K562 (cell line): ENCODE measurements around the gene FAM120AOS. TPM values are rescaled to one million over a fixed set of nuclear protein-coding genes. Genes with fewer than 3 reads are reported as not detected.

Experiments
- ATAC-seq: fragments of 200-7000 bp; cut with Tn5 transposase; 3 replicates; pipeline ENCODE4 v1.9.1; 2020; ENCODE audit warnings: moderate library complexity
- BruUV-seq: library from RNA; stranded (reverse); fragments of 400-500 nt; replicated peaks from 2 replicates; lab custom pipeline; 2021; lab: Mats Ljungman, UMichigan
- CTCF ChIA-PET: fragments of 300-600 bp; formaldehyde crosslinking; extraction: SDS; loops from one replicate; lab custom pipeline; 2021; ENCODE audit warnings: low intra/inter-chr PET ratio; lab: Yijun Ruan, JAX
- POLR2A ChIA-PET: fragments of 300-600, 350-650 bp; sonication (Branson Sonifier 250); formaldehyde crosslinking; extraction: SDS; loops from one replicate; lab custom pipeline; 2021; ENCODE audit warnings: antibody characterized with exemption, inconsistent platforms; lab: Yijun Ruan, JAX
- DNase-seq, 4 experiments: peaks; one replicate each; pipeline versions ENCODE4 v3.0.0 to v3.0.0-alpha.2; 2011 to 2018; ENCODE audit warnings: low spot score in 3 of 4, mixed read lengths in 3 of 4; ENCODE audit errors: extremely low read depth in 1 of 4
- FAIRE-seq: peaks from 2 replicates; lab custom pipeline; 2011; peaks lifted over from hg19 to GRCh38; lab: Jason Lieb, UNC
- H2AFZ ChIP-seq: 2 replicates; pipeline ENCODE4 v1.6.0; 2011; ENCODE audit warnings: low read depth, low read length, control low read depth, inconsistent platforms
- H3K27ac ChIP-seq: fragments of 200-600 bp; 3 replicates; pipeline ENCODE4 v1.8.0; 2011; ENCODE audit warnings: low read depth, mild to moderate bottlenecking, control low read depth, inconsistent platforms, low read length, moderate library complexity, mixed read lengths; ENCODE audit errors: extremely low read depth
- H3K27me3 ChIP-seq, 2 experiments: fragments of 300-600 bp in 1 of 2; 2 replicates in 1 of 2; 3 replicates in 1 of 2; pipeline versions ENCODE4 v1.6.0 to v1.8.0; 2011; ENCODE audit warnings: inconsistent platforms in 2 of 2, low read length in 2 of 2, mild to moderate bottlenecking in 1 of 2, mixed read lengths in 1 of 2, moderate library complexity in 1 of 2; ENCODE audit not compliant: control insufficient read depth in 2 of 2, insufficient read depth in 2 of 2
- H3K36me3 ChIP-seq: fragments of 300-600 bp; 3 replicates; pipeline ENCODE4 v1.8.0; 2011; ENCODE audit warnings: mild to moderate bottlenecking, low read length, inconsistent platforms; ENCODE audit not compliant: control insufficient read depth, insufficient read depth
- H3K4me1 ChIP-seq, 2 experiments: fragments of 200-600 bp in 1 of 2; replicated peaks in 1 of 2; 2 replicates in 1 of 2; 3 replicates in 1 of 2; pipeline versions ENCODE4 v1.5.1 to v1.8.0; 2011; ENCODE audit warnings: inconsistent platforms in 2 of 2, low read length in 2 of 2, mild to moderate bottlenecking in 1 of 2, mixed read lengths in 1 of 2, moderate library complexity in 1 of 2; ENCODE audit not compliant: control insufficient read depth in 2 of 2, insufficient read depth in 2 of 2
- H3K4me2 ChIP-seq: 2 replicates; pipeline ENCODE4 v1.6.1; 2011; ENCODE audit warnings: low read length, control low read depth, inconsistent platforms, mixed read lengths; ENCODE audit not compliant: insufficient read depth
- H3K4me3 ChIP-seq: fragments of 200-600 bp; sonication (generic), shearing (Covaris generic); 2 replicates; pipeline ENCODE4 v1.5.1; 2016; ENCODE audit warnings: control low read depth, inconsistent platforms
- H3K79me2 ChIP-seq: fragments of 200-600 bp; 3 replicates; pipeline ENCODE4 v1.8.0; 2011; ENCODE audit warnings: low read length, inconsistent platforms; ENCODE audit not compliant: control insufficient read depth, insufficient read depth
- H3K9ac ChIP-seq, 2 experiments: 2 replicates each; pipeline versions ENCODE4 v1.6.0 to v1.6.1; 2011; ENCODE audit warnings: low read depth in 2 of 2, low read length in 2 of 2, control low read depth in 1 of 2, inconsistent platforms in 1 of 2, mild to moderate bottlenecking in 1 of 2, mixed read lengths in 1 of 2; ENCODE audit not compliant: insufficient read depth in 1 of 2
- H3K9me1 ChIP-seq: one replicate; pipeline ENCODE4 v1.6.0; 2011; ENCODE audit warnings: inconsistent platforms, mild to moderate bottlenecking, low read length, moderate library complexity; ENCODE audit not compliant: control insufficient read depth, insufficient read depth
- H3K9me3 ChIP-seq: replicated peaks from 2 replicates; pipeline ENCODE4 v1.5.1; 2011; ENCODE audit warnings: low read depth, low read length, inconsistent platforms; ENCODE audit not compliant: control insufficient read depth, insufficient read depth
- H4K20me1 ChIP-seq: replicated peaks from 2 replicates; pipeline ENCODE4 v1.6.1; 2011; ENCODE audit warnings: low read length, inconsistent platforms, mixed read lengths; ENCODE audit not compliant: control insufficient read depth, insufficient read depth
- CCAR2 ChIP-seq: fragments of 200-400 bp; formaldehyde crosslinking; IDR thresholded peaks from 2 replicates; pipeline ENCODE4 v1.6.1; 2017; ENCODE audit warnings: mild to moderate bottlenecking, low read depth, low read length
- ETV6 ChIP-seq, 3 experiments: fragments of 150-350 bp in 1 of 3; sonication (generic) in 1 of 3; formaldehyde crosslinking in 1 of 3; IDR thresholded peaks; 2 replicates each; pipeline versions ENCODE4 v1.6.1 to v1.8.0; 2014 to 2022; ENCODE audit warnings: borderline replicate concordance in 2 of 3, low read depth in 2 of 3, antibody characterized with exemption in 1 of 3, low read length in 1 of 3, mild to moderate bottlenecking in 1 of 3, missing genetic modification reagents in 1 of 3
- HOMEZ ChIP-seq: fragments of 250-450 bp; sonication (Bioruptor Pico); IDR thresholded peaks from 2 replicates; pipeline ENCODE4 v1.4.0; 2020; ENCODE audit warnings: mild to moderate bottlenecking, moderate library complexity
- NFE2L1 ChIP-seq: fragments of 450-650 bp; IDR thresholded peaks from 2 replicates; pipeline ENCODE4 v1.6.1; 2016; ENCODE audit warnings: missing genetic modification characterization, low read depth, mild to moderate bottlenecking, missing compliant biosample characterization, moderate library complexity, borderline replicate concordance
- NFIX ChIP-seq: fragments of 250-450 bp; sonication (Bioruptor Pico); IDR thresholded peaks from 2 replicates; pipeline ENCODE4 v1.4.0; 2020; ENCODE audit warnings: low read depth, mild to moderate bottlenecking, moderate library complexity
- NR2F6 ChIP-seq: fragments of 450-650 bp; formaldehyde crosslinking; IDR thresholded peaks from 2 replicates; pipeline ENCODE4 v1.4.0; 2020; ENCODE audit warnings: mild to moderate bottlenecking
- PHTF2 ChIP-seq: fragments of 250-450 bp; sonication (Bioruptor Pico); IDR thresholded peaks from 2 replicates; pipeline ENCODE4 v1.5.0; 2021; ENCODE audit warnings: mild to moderate bottlenecking
- TAL1 ChIP-seq: fragments of 450-650 bp; IDR thresholded peaks from 2 replicates; pipeline ENCODE4 v1.6.1; 2016; ENCODE audit warnings: mild to moderate bottlenecking
- ZFP1 ChIP-seq: fragments of 450-650 bp; formaldehyde crosslinking; IDR thresholded peaks from 2 replicates; pipeline ENCODE4 v1.4.0; 2020; ENCODE audit warnings: mild to moderate bottlenecking, mixed read lengths
- ZHX1 ChIP-seq: fragments of 150-350 bp; conservative IDR thresholded peaks from 2 replicates; pipeline ENCODE4 v1.6.1; 2014; ENCODE audit warnings: low read length
- ZMIZ1 ChIP-seq, 2 experiments: fragments of 150-350 bp in 1 of 2; IDR thresholded peaks; 2 replicates each; pipeline ENCODE4 v1.6.1; 2012 to 2016; ENCODE audit warnings: low read depth in 2 of 2, low read length in 2 of 2, mild to moderate bottlenecking in 1 of 2, moderate library complexity in 1 of 2
- ZNF124 ChIP-seq: sonication (generic); formaldehyde crosslinking; IDR thresholded peaks from 2 replicates; pipeline ENCODE4 v1.8.1; 2022; ENCODE audit warnings: missing genetic modification reagents
- ZNF347 ChIP-seq: fragments of 450-650 bp; formaldehyde crosslinking; IDR thresholded peaks from 2 replicates; pipeline ENCODE4 v1.4.0; 2020; ENCODE audit warnings: low read depth, mild to moderate bottlenecking, moderate library complexity
- WGBS: fragments of 100-300 bp; shearing (Covaris generic); methylation state at CpG from one replicate; pipeline ENCODE4 v1.1.6; 2016; ENCODE audit warnings: low coverage, mixed read lengths; ENCODE audit not compliant: insufficient coverage; ENCODE audit errors: missing lambda C conversion rate; 5-methylcytosine and 5-hydroxymethylcytosine counted together
- in situ Hi-C: fragments of 300-500 bp; cut with MboI; formaldehyde crosslinking; loops from 4 replicates; pipeline ENCODE4 v1.15.0; 2018; ENCODE audit warnings: inconsistent platforms, mixed read lengths
- intact Hi-C: fragments of 100-400 bp; cut with micrococcal nuclease; formaldehyde crosslinking; loops from 2 replicates; pipeline ENCODE4 v1.14.2; 2022
- polyA plus RNA-seq, 8 experiments: library from polyadenylated mRNA; depleted of rRNA in 4 of 8; stranded (reverse) in 5 of 8; unstranded in 3 of 8; fragments of >200 nt; fragmentation: Nextera tagmentation in 2 of 8; fragmentation: Illumina TruSeq in 1 of 8; extraction: Ambion mirVana in 2 of 8; extraction: Trizol in 1 of 8; gene quantifications; 2 replicates each; pipeline versions ENCODE4 v1.2.1 to v1.2.3, GENCODE V29; 2011 to 2014; ENCODE audit warnings: inconsistent platforms in 1 of 8, missing spikeins in 1 of 8
- total RNA-seq, 7 experiments: library from RNA; depleted of rRNA in 6 of 7; stranded (reverse); fragments of >200 nt in 6 of 7; fragmentation: Illumina TruSeq in 2 of 7; extraction: Trizol in 2 of 7; gene quantifications; 2 replicates each; pipeline versions ENCODE4 v1.2.1 to v1.2.3, GENCODE V29; 2011 to 2021; ENCODE audit warnings: low replicate concordance in 1 of 7
- TF ChIP-seq, protein P1 (sequence below): sonication (generic); formaldehyde crosslinking; IDR thresholded peaks from 2 replicates; pipeline ENCODE4 v1.8.0; 2022; ENCODE audit warnings: missing genetic modification reagents, mild to moderate bottlenecking, moderate library complexity, borderline replicate concordance

FAM120AOS gene
- total and polyA plus RNA-seq, 9 of the 15 experiments (the other 6 are each of a cell fraction or from before 2014, with no cell fraction given), result 18.8 to 53.4 (median 41.4) TPM

DNA sequence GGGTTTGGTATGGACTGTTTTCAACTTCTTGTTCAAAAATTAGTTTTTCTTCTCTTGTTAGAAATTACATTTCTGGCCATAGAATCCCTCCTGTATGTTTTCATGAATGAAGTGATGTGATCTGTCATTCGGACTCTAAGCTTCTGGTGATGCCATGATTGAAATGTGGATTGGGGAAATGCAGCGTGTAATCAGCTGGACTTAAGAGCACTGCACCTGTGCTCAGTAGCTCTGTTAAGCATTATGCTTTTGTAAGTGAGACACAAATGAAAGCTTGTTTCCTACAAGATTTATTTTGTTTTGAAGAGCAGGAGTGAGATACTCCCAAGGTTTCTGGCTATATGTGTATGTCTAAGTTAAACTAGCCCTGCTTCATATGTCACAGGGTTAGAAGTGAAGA lies 24.0 kb upstream of the FAM120AOS start:
- in situ Hi-C loops, result no loop called here
- intact Hi-C loops, result no loop called here
- BruUV-seq, result no TSS peak
- FAIRE-seq (peak; percentile 57), ATAC-seq (no peak), DNase-seq (no peak)
- H3K4me1 ChIP-seq, result no peaks in the 10 kb centered on the region; a peak in 1 of 5 replicates
- H3K79me2 ChIP-seq, result peaks cover 81% of the 10 kb centered on the region
- no peak overlapping the region for H3K27ac ChIP-seq
- H3K9me3 ChIP-seq, result no peaks in the 10 kb centered on the region
- H3K36me3 ChIP-seq, result peaks cover 76% of the 10 kb centered on the region
- ChIA-PET POLR2A (interaction anchor here (0.8 kb wide), 1 partner anchor 24 kb away, joined by 4 read pairs; the partner anchor contains the start of gene FAM120AOS), CTCF (no interaction called here)
- no peak overlapping the region for H3K4me2 ChIP-seq
- no peaks in the 10 kb centered on the region for H3K27me3 ChIP-seq
- no peak overlapping the region for H3K4me3 ChIP-seq
- no peak overlapping the region for H3K9ac ChIP-seq
- no peaks in the 10 kb centered on the region for H3K9me1 ChIP-seq
- H4K20me1 ChIP-seq, result no peaks in the 10 kb centered on the region
- 90% methylated on average over 2 of the region's 2 CpGs for WGBS
- H2AFZ ChIP-seq, result no peak overlapping the region
- TF ChIP-seq PHTF2 (CRISPR knock-in tag) (no peak), NFE2L1 (tag) (no peak), ZFP1 (CRISPR knock-in tag) (no peak), HOMEZ (CRISPR knock-in tag) (no peak), NFIX (CRISPR knock-in tag) (no peak), ZNF347 (CRISPR knock-in tag) (no peak), ETV6 (IDR thresholded peaks at IDR 0.05; ENCODE audit: borderline replicate concordance in 1 of 2, low read depth in 2 of 2, low read length in 1 of 2) (no peak), ETV6 (CRISPR knock-in tag; IDR thresholded peaks at IDR 0.05; ENCODE audit: borderline replicate concordance) (no peak), NR2F6 (CRISPR knock-in tag) (no peak), ZMIZ1 (IDR thresholded peaks at IDR 0.05; ENCODE audit: low read depth in 2 of 2, low read length in 2 of 2) (no peak), ZNF124 (CRISPR knock-in tag) (no peak), TAL1 (no peak), CCAR2 (no peak), ZHX1 (no peak)
- TF ChIP-seq, protein P1, sequence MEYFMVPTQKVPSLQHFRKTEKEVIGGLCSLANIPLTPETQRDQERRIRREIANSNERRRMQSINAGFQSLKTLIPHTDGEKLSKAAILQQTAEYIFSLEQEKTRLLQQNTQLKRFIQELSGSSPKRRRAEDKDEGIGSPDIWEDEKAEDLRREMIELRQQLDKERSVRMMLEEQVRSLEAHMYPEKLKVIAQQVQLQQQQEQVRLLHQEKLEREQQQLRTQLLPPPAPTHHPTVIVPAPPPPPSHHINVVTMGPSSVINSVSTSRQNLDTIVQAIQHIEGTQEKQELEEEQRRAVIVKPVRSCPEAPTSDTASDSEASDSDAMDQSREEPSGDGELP (CRISPR knock-in tag), result no peak
